ENCODE results near the gene PABPC1L. TPM values are rescaled to one million over a fixed set of nuclear protein-coding genes. Genes with fewer than 3 reads are reported as not detected.

Gene PABPC1L
- total and polyA plus RNA-seq, 4 donors: 12.0 to 58.0 (median 21.3) TPM

DNA sequence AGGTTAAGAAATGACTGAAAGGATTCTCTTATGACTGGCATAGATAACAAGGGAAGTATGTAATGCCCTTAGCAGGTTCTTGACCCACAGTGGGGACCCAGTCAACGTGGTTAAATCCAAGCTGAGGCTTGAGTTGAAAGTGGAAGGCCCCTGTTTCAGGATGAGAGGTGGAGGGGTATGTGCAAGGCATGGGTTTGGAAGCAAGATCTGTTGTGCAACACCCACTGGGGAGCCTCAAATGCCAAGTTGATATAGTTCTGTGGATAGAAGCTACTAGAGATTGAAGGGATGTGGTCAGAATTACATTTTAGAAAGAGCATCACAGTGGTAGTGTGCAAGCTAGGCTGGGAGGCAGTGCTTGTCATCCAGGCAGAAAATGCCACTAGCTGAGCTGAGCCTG, 5.1 kb downstream of the PABPC1L start:
- Histone ChIP-seq H3K4me1 (ENCODE audit: control insufficient read depth, insufficient read depth, low read length) (peaks cover 9% of the 10 kb centered on the region), H3K36me3 (ENCODE audit: control insufficient read depth, insufficient read depth, low read length) (peaks cover 12% of the 10 kb centered on the region), H3K27me3 (ENCODE audit: control insufficient read depth, insufficient read depth, low read length) (no peaks in the 10 kb centered on the region), H3K27ac (ENCODE audit: low read depth, low read length) (no peak overlapping the region), H3K9me3 (ENCODE audit: control insufficient read depth, insufficient read depth, low read length) (no peaks in the 10 kb centered on the region), H3K4me3 (ENCODE audit: low read depth, low read length) (no peak overlapping the region)
- DNase-seq (ENCODE audit: low read depth in 4 of 6, low spot score in 6 of 6): no peak
- 80% methylated on average over 1 of the region's 1 CpG for WGBS (ENCODE audit: insufficient coverage)

DNA sequence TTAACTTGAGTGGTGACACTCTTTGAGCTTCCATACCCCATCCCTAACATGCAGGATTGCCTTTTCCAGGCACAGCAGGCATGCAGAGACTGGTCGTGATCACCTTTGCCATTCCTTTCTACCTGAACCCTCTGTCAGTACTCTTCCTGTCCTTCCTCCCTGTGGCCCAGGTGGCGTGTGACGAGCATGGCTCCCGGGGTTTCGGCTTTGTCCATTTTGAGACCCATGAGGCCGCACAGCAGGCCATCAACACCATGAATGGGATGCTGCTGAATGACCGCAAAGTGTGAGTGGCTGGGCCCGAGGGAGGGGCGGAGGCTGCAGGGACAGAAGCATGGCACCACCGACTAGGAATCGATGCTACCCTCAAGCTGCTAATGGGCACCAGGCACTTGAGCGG, 6.7 kb downstream of the PABPC1L start:
- no peak overlapping the region for H3K4me3 ChIP-seq (ENCODE audit: low read depth, low read length)
- no peaks in the 10 kb centered on the region for H3K27me3 ChIP-seq (ENCODE audit: control insufficient read depth, insufficient read depth, low read length)
- 84% methylated on average over 11 of the region's 12 CpGs for WGBS (ENCODE audit: insufficient coverage)
- no peak for DNase-seq (ENCODE audit: low read depth in 4 of 6, low spot score in 6 of 6)
- no peaks in the 10 kb centered on the region for H3K4me1 ChIP-seq (ENCODE audit: control insufficient read depth, insufficient read depth, low read length)
- H3K9me3 ChIP-seq (ENCODE audit: control insufficient read depth, insufficient read depth, low read length): no peaks in the 10 kb centered on the region
- peaks cover 15% of the 10 kb centered on the region for H3K36me3 ChIP-seq (ENCODE audit: control insufficient read depth, insufficient read depth, low read length)
- no peak overlapping the region for H3K27ac ChIP-seq (ENCODE audit: low read depth, low read length)

DNA sequence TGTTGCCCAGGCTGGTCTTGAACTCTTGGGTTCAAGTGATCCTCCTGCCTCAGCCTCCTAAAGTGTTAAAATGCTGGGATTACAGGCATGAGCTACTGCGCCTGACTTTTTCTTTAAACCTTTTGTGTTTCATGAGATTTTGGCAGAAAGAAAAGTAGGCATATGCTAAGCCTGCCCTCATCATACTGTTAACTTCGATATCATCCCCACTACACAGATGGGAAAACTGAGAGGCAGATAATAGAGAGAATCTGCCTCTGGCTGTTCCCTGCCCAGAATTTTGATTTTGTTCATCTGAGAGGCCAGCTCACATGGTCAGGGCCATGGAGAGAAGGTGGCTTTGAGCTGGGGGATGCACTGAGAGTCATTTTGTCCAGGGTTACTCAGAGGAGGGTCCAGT, 7.5 kb downstream of the PABPC1L start:
- WGBS (ENCODE audit: insufficient coverage): no CpG with 5 or more reads among the region's 2 CpGs
- H3K27ac ChIP-seq (ENCODE audit: low read depth, low read length): no peak overlapping the region
- no peaks in the 10 kb centered on the region for H3K4me1 ChIP-seq (ENCODE audit: control insufficient read depth, insufficient read depth, low read length)
- H3K27me3 ChIP-seq (ENCODE audit: control insufficient read depth, insufficient read depth, low read length): no peaks in the 10 kb centered on the region
- H3K36me3 ChIP-seq (ENCODE audit: control insufficient read depth, insufficient read depth, low read length): peaks cover 18% of the 10 kb centered on the region
- H3K4me3 ChIP-seq (ENCODE audit: low read depth, low read length): no peak overlapping the region
- H3K9me3 ChIP-seq (ENCODE audit: control insufficient read depth, insufficient read depth, low read length): no peaks in the 10 kb centered on the region
- DNase-seq (ENCODE audit: low read depth in 4 of 6, low spot score in 6 of 6): no peak

- Histone ChIP-seq H3K9me3 (ENCODE audit: control insufficient read depth, insufficient read depth, low read length) (no peaks in the 10 kb centered on the region), H3K4me1 (ENCODE audit: control insufficient read depth, insufficient read depth, low read length) (no peaks in the 10 kb centered on the region), H3K36me3 (ENCODE audit: control insufficient read depth, insufficient read depth, low read length) (peaks cover 19% of the 10 kb centered on the region), H3K4me3 (ENCODE audit: low read depth, low read length) (no peak overlapping the region), H3K27me3 (ENCODE audit: control insufficient read depth, insufficient read depth, low read length) (no peaks in the 10 kb centered on the region), H3K27ac (ENCODE audit: low read depth, low read length) (no peak overlapping the region)
- DNase-seq (ENCODE audit: low read depth in 4 of 6, low spot score in 6 of 6): no peak
- WGBS (ENCODE audit: insufficient coverage): 100% methylated on average over 1 of the region's 3 CpGs
These were observed 8.5 kb downstream of the PABPC1L start for GRCh38 chr20:44918342-44918741.

DNA sequence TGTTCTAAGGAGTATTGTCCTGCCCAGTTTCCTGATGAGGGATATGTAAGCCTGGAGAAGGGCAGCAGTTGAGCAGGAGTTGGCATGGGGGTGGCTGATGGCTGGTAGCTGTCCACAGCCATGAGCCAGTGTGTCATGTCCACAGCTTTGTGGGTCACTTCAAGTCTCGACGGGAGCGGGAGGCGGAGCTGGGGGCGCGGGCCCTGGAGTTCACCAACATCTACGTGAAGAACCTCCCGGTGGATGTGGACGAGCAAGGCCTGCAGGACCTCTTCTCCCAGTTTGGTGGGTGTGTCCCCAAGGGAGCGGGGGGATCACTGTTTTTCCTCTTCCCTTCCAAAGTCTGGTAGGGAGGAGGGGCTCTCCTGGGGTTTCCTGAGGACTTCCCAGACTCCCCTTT, 8.9 kb downstream of the PABPC1L start:
- H3K27me3 ChIP-seq (ENCODE audit: control insufficient read depth, insufficient read depth, low read length): no peaks in the 10 kb centered on the region
- no peaks in the 10 kb centered on the region for H3K9me3 ChIP-seq (ENCODE audit: control insufficient read depth, insufficient read depth, low read length)
- no peak for DNase-seq (ENCODE audit: low read depth in 4 of 6, low spot score in 6 of 6)
- 97% methylated on average over 9 of the region's 10 CpGs for WGBS (ENCODE audit: insufficient coverage)
- H3K27ac ChIP-seq (ENCODE audit: low read depth, low read length): no peak overlapping the region
- H3K4me3 ChIP-seq (ENCODE audit: low read depth, low read length): no peak overlapping the region
- no peaks in the 10 kb centered on the region for H3K4me1 ChIP-seq (ENCODE audit: control insufficient read depth, insufficient read depth, low read length)
- H3K36me3 ChIP-seq (ENCODE audit: control insufficient read depth, insufficient read depth, low read length): peaks cover 23% of the 10 kb centered on the region

DNA sequence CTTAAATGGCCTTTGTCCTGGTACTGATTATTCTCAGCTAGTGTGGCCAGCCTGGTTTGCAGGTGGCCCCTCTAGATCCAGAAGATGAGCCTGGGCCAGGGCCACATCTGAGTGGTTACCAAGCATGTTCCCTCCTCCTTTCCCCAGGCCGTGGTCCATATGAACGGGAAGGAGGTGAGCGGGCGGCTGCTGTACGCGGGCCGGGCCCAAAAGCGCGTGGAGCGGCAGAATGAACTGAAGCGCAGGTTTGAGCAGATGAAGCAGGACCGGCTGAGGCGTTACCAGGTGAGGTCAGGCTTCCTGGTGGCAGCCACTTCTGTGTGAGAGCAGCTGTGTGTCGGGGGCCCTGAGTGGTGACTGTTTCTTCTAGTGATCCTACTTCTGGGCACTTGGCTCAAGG, 11.6 kb downstream of the PABPC1L start:
- H3K4me3 ChIP-seq (ENCODE audit: low read depth, low read length): no peak overlapping the region
- 96% methylated on average over 13 of the region's 14 CpGs for WGBS (ENCODE audit: insufficient coverage)
- H3K36me3 ChIP-seq (ENCODE audit: control insufficient read depth, insufficient read depth, low read length): peaks cover 33% of the 10 kb centered on the region
- no peak for DNase-seq (ENCODE audit: low read depth in 4 of 6, low spot score in 6 of 6)
- H3K9me3 ChIP-seq (ENCODE audit: control insufficient read depth, insufficient read depth, low read length): no peaks in the 10 kb centered on the region
- H3K27me3 ChIP-seq (ENCODE audit: control insufficient read depth, insufficient read depth, low read length): no peaks in the 10 kb centered on the region
- no peak overlapping the region for H3K27ac ChIP-seq (ENCODE audit: low read depth, low read length)
- no peaks in the 10 kb centered on the region for H3K4me1 ChIP-seq (ENCODE audit: control insufficient read depth, insufficient read depth, low read length)

DNA sequence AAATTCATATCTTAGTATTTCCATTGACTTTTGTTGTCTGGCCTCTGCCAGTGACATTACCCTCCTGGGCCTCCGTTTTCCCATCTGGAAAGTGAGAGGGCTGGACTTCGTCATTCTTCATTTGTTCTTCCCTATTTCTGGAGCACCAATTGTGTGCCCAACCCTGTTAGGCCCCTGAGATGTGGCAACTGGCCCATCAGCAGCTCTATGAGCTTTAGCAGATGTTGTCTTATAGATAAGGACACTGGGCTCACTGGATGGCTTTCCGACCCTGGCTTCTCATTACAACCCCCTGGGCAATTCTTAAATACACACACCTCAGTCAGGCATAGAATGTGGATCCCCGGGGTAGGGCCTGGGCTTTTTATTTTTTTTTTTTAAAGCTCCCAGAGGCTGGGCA, 14.7 kb downstream of the PABPC1L start:
- no peak for DNase-seq (ENCODE audit: low read depth in 4 of 6, low spot score in 6 of 6)
- Histone ChIP-seq H3K27ac (ENCODE audit: low read depth, low read length) (no peak overlapping the region), H3K9me3 (ENCODE audit: control insufficient read depth, insufficient read depth, low read length) (no peaks in the 10 kb centered on the region), H3K36me3 (ENCODE audit: control insufficient read depth, insufficient read depth, low read length) (peaks cover 23% of the 10 kb centered on the region), H3K27me3 (ENCODE audit: control insufficient read depth, insufficient read depth, low read length) (no peaks in the 10 kb centered on the region), H3K4me1 (ENCODE audit: control insufficient read depth, insufficient read depth, low read length) (no peaks in the 10 kb centered on the region), H3K4me3 (ENCODE audit: low read depth, low read length) (no peak overlapping the region)
- 78% methylated on average over 2 of the region's 4 CpGs for WGBS (ENCODE audit: insufficient coverage)

- no peak for DNase-seq (ENCODE audit: low read depth in 4 of 6, low spot score in 6 of 6)
- no peak overlapping the region for H3K27ac ChIP-seq (ENCODE audit: low read depth, low read length)
- H3K27me3 ChIP-seq (ENCODE audit: control insufficient read depth, insufficient read depth, low read length): no peaks in the 10 kb centered on the region
- peaks cover 36% of the 10 kb centered on the region for H3K36me3 ChIP-seq (ENCODE audit: control insufficient read depth, insufficient read depth, low read length)
- H3K9me3 ChIP-seq (ENCODE audit: control insufficient read depth, insufficient read depth, low read length): no peaks in the 10 kb centered on the region
- WGBS (ENCODE audit: insufficient coverage): 74% methylated on average over 3 of the region's 3 CpGs
- no peak overlapping the region for H3K4me3 ChIP-seq (ENCODE audit: low read depth, low read length)
- H3K4me1 ChIP-seq (ENCODE audit: control insufficient read depth, insufficient read depth, low read length): no peaks in the 10 kb centered on the region
These were observed 18.7 kb downstream of the PABPC1L start for GRCh38 chr20:44928595-44928994.

- Histone ChIP-seq H3K4me1 (ENCODE audit: control insufficient read depth, insufficient read depth, low read length) (no peaks in the 10 kb centered on the region), H3K4me3 (ENCODE audit: low read depth, low read length) (no peak overlapping the region), H3K36me3 (ENCODE audit: control insufficient read depth, insufficient read depth, low read length) (peaks cover 28% of the 10 kb centered on the region), H3K9me3 (ENCODE audit: control insufficient read depth, insufficient read depth, low read length) (no peaks in the 10 kb centered on the region), H3K27me3 (ENCODE audit: control insufficient read depth, insufficient read depth, low read length) (no peaks in the 10 kb centered on the region), H3K27ac (ENCODE audit: low read depth, low read length) (no peak overlapping the region)
- WGBS (ENCODE audit: insufficient coverage): 87% methylated on average over 9 of the region's 18 CpGs
- DNase-seq (ENCODE audit: low read depth in 4 of 6, low spot score in 6 of 6): no peak
These were observed 20.8 kb downstream of the PABPC1L start for GRCh38 chr20:44930517-44931168.

- no peaks in the 10 kb centered on the region for H3K9me3 ChIP-seq (ENCODE audit: control insufficient read depth, insufficient read depth, low read length)
- 82% methylated on average over 1 of the region's 3 CpGs for WGBS (ENCODE audit: insufficient coverage)
- H3K27me3 ChIP-seq (ENCODE audit: control insufficient read depth, insufficient read depth, low read length): no peaks in the 10 kb centered on the region
- H3K4me1 ChIP-seq (ENCODE audit: control insufficient read depth, insufficient read depth, low read length): no peaks in the 10 kb centered on the region
- H3K27ac ChIP-seq (ENCODE audit: low read depth, low read length): no peak overlapping the region
- H3K4me3 ChIP-seq (ENCODE audit: low read depth, low read length): no peak overlapping the region
- no peak for DNase-seq (ENCODE audit: low read depth in 4 of 6, low spot score in 6 of 6)
- H3K36me3 ChIP-seq (ENCODE audit: control insufficient read depth, insufficient read depth, low read length): peaks cover 32% of the 10 kb centered on the region
These were observed 22.1 kb downstream of the PABPC1L start for GRCh38 chr20:44931911-44932310.

All from spinal cord (tissue), 10 donors.